NCI-H1417 treated with DMSO at 0.1 percent for 48 hours (cell line): ENCODE measurements around the gene DMD.

ENCODE experiments used
- DNase-seq: peaks from one replicate; lab custom pipeline; 2025; lab: John Stamatoyannopoulos, UW

The DMD gene

GRCh38 chrX:31706466-31706865 lies 1504.9 kb downstream of the DMD start:
- DNase-seq, result no peak

- no peak for DNase-seq
Measured at GRCh38 chrX:31705816-31706215, 1505.5 kb downstream of the DMD start.

- DNase-seq, result no peak
Measured at GRCh38 chrX:31704938-31705337, 1506.4 kb downstream of the DMD start.

GRCh38 chrX:31702222-31702621 lies 1509.1 kb downstream of the DMD start:
- DNase-seq, result no peak

GRCh38 chrX:31697294-31697916 lies 1513.9 kb downstream of the DMD start:
- no peak for DNase-seq

GRCh38 chrX:31679861-31680260 lies 1531.5 kb downstream of the DMD start:
- no peak for DNase-seq

GRCh38 chrX:31670245-31670644 lies 1541.1 kb downstream of the DMD start:
- DNase-seq, result no peak

- no peak for DNase-seq
Measured at GRCh38 chrX:31665454-31665853, 1545.9 kb downstream of the DMD start.

GRCh38 chrX:31663172-31663571 lies 1548.2 kb downstream of the DMD start:
- DNase-seq, result no peak

- no peak for DNase-seq
Measured at GRCh38 chrX:31661280-31661810, 1550.0 kb downstream of the DMD start.

GRCh38 chrX:31658360-31658759 lies 1553.0 kb downstream of the DMD start:
- peak; percentile 25 for DNase-seq

- no peak for DNase-seq
Measured at GRCh38 chrX:31656013-31656412, 1555.3 kb downstream of the DMD start.

- no peak for DNase-seq
Measured at GRCh38 chrX:31653422-31653821, 1557.9 kb downstream of the DMD start.

GRCh38 chrX:31652650-31653049 lies 1558.7 kb downstream of the DMD start:
- DNase-seq, result no peak

GRCh38 chrX:31649201-31649600 lies 1562.1 kb downstream of the DMD start:
- DNase-seq, result no peak

GRCh38 chrX:31633349-31633748 lies 1578.0 kb downstream of the DMD start:
- DNase-seq, result no peak

- DNase-seq, result no peak
Measured at GRCh38 chrX:31629195-31629594, 1582.2 kb downstream of the DMD start.

- DNase-seq, result no peak
Measured at GRCh38 chrX:31609130-31609529, 1602.2 kb downstream of the DMD start.

GRCh38 chrX:31608638-31609037 lies 1602.7 kb downstream of the DMD start:
- DNase-seq, result no peak

- no peak for DNase-seq
Measured at GRCh38 chrX:31606771-31607170, 1604.6 kb downstream of the DMD start.

- DNase-seq, result no peak
Measured at GRCh38 chrX:31604629-31605221, 1606.6 kb downstream of the DMD start.

GRCh38 chrX:31603411-31604120 lies 1607.8 kb downstream of the DMD start:
- DNase-seq, result no peak

- DNase-seq, result no peak
Measured at GRCh38 chrX:31600823-31601222, 1610.5 kb downstream of the DMD start.
